MCF 10A (cell line): ENCODE data around the gene MYOCOS. TPM values are rescaled to one million over a fixed set of nuclear protein-coding genes. Genes with fewer than 3 reads are reported as not detected.

ENCODE experiments used
- BruUV-seq: library from RNA; stranded (reverse); fragments of 400-500 nt; replicated peaks from 2 replicates; lab custom pipeline; 2021; lab: Mats Ljungman, UMichigan
- CTCF ChIA-PET: fragments of 300-600 bp; sonication (Branson Sonifier 250); formaldehyde crosslinking; extraction: SDS; loops from one replicate; lab custom pipeline; 2021; ENCODE audit warnings: antibody characterized with exemption, inconsistent platforms; lab: Yijun Ruan, JAX
- POLR2A ChIA-PET: fragments of 300-600, 350-650 bp; sonication (Branson Sonifier 250); formaldehyde crosslinking; extraction: SDS; loops from one replicate; lab custom pipeline; 2020; ENCODE audit warnings: antibody characterized with exemption, inconsistent platforms; lab: Yijun Ruan, JAX
- DNase-seq: peaks from one replicate; pipeline ENCODE4 v3.0.0-alpha.2; 2018; ENCODE audit not compliant: unreplicated experiment
- H3K27ac Mint-ChIP-seq: one replicate; pipeline ENCODE4 v1.8.0; 2022; ENCODE audit warnings: mild to moderate bottlenecking, low read depth, mixed read lengths; ENCODE audit not compliant: unreplicated experiment
- H3K27me3 Mint-ChIP-seq: one replicate; pipeline ENCODE4 v1.8.0; 2022; ENCODE audit warnings: mixed read lengths; ENCODE audit not compliant: insufficient read depth, unreplicated experiment
- H3K36me3 Mint-ChIP-seq: one replicate; pipeline ENCODE4 v1.8.0; 2022; ENCODE audit warnings: mild to moderate bottlenecking, moderate library complexity, mixed read lengths; ENCODE audit not compliant: insufficient read depth, unreplicated experiment
- H3K4me1 Mint-ChIP-seq: one replicate; pipeline ENCODE4 v1.8.0; 2022; ENCODE audit warnings: mixed read lengths; ENCODE audit not compliant: insufficient read depth, unreplicated experiment
- H3K4me3 Mint-ChIP-seq: one replicate; pipeline ENCODE4 v1.8.0; 2022; ENCODE audit warnings: mild to moderate bottlenecking, moderate library complexity, mixed read lengths; ENCODE audit not compliant: unreplicated experiment
- H3K9me3 Mint-ChIP-seq: one replicate; pipeline ENCODE4 v1.8.0; 2022; ENCODE audit warnings: mixed read lengths; ENCODE audit not compliant: unreplicated experiment
- CTCF ChIP-seq: fragments of 200-600 bp; IDR thresholded peaks from one replicate; pipeline ENCODE4 v1.8.0; 2022; ENCODE audit warnings: antibody characterized with exemption, mild to moderate bottlenecking; ENCODE audit not compliant: unreplicated experiment
- intact Hi-C: fragments of 100-400 bp; cut with micrococcal nuclease; formaldehyde crosslinking; loops from 2 replicates; pipeline ENCODE4 v1.14.1; 2022
- total RNA-seq: library from RNA; stranded (reverse); gene quantifications from 2 replicates; pipeline ENCODE4 v1.2.3, GENCODE V29; 2022

MYOCOS gene
- total RNA-seq, 1 experiment from 2014 or later = 0.23 TPM

DNA sequence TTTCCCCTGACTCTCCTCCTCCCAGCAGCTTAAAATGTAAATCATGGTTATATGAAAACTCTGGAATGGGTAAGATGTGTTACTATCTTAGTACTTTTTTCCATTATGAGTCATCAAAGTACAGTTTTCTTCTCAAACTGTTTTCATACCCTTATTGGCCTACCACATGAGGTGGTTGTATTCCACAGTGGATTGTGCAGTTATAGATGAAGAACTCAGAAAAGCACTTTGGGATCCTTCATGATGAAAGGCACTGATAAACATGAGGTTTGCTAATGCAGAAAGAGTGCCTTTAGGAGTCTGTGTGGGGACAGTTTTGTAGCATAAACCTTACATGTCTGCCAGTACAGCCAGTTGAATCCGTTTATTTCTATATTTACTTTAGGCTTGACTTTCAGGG lies 32.0 kb upstream of the MYOCOS start:
- H3K27me3 Mint-ChIP-seq = no peaks in the 10 kb centered on the region
- intact Hi-C loops = no loop called here
- H3K9me3 Mint-ChIP-seq = no peaks in the 10 kb centered on the region
- H3K4me3 Mint-ChIP-seq = no peak overlapping the region
- peaks cover under 1% of the 10 kb centered on the region for H3K4me1 Mint-ChIP-seq
- TF ChIP-seq CTCF = no peak
- peak overlapping the region; percentile 1 for H3K27ac Mint-ChIP-seq
- no peak for DNase-seq
- no TSS peak for BruUV-seq
- ChIA-PET CTCF (interaction anchor here (1.9 kb wide), 1 partner anchor 126 kb away, joined by 5 read pairs; no protein-coding TSS in a partner anchor), POLR2A (no interaction called here)
- peaks cover 100% of the 10 kb centered on the region for H3K36me3 Mint-ChIP-seq

- no peak overlapping the region for H3K4me3 Mint-ChIP-seq
- peaks cover 58% of the 10 kb centered on the region for H3K36me3 Mint-ChIP-seq
- H3K9me3 Mint-ChIP-seq = no peaks in the 10 kb centered on the region
- TF ChIP-seq CTCF = no peak
- no peak overlapping the region for H3K27ac Mint-ChIP-seq
- peaks cover 6% of the 10 kb centered on the region for H3K4me1 Mint-ChIP-seq
- POLR2A ChIA-PET = interaction anchor here (0.6 to 1.3 kb wide), 3 partner anchors 26 to 138 kb away, joined by 3 read pairs; no protein-coding TSS in a partner anchor
- intact Hi-C loops = no loop called here
- no peak for DNase-seq
- no TSS peak for BruUV-seq
- H3K27me3 Mint-ChIP-seq = no peaks in the 10 kb centered on the region
- CTCF ChIA-PET = interaction anchor here (0.6 to 1.6 kb wide), 7 partner anchors 10 to 390 kb away, joined by 3 to 5 read pairs (median 3); no protein-coding TSS in a partner anchor
These were observed 26.7 kb upstream of the MYOCOS start for GRCh38 chr1:171595324-171595723.

GRCh38 chr1:171596119-171596518 lies 25.9 kb upstream of the MYOCOS start:
- Mint-ChIP-seq H3K4me3 (no peak overlapping the region), H3K27me3 (no peaks in the 10 kb centered on the region), H3K4me1 (peaks cover 6% of the 10 kb centered on the region), H3K36me3 (peaks cover 51% of the 10 kb centered on the region), H3K27ac (no peak overlapping the region), H3K9me3 (no peaks in the 10 kb centered on the region)
- TF ChIP-seq CTCF = no peak
- ChIA-PET POLR2A (interaction anchor here (0.8 to 1.3 kb wide), 2 partner anchors 120 to 139 kb away, joined by 3 read pairs; no protein-coding TSS in a partner anchor), CTCF (interaction anchor here (0.6 to 1.2 kb wide), 3 partner anchors 11 to 405 kb away, joined by 3 to 5 read pairs (median 4); no protein-coding TSS in a partner anchor)
- DNase-seq = no peak
- intact Hi-C loops = no loop called here
- BruUV-seq = no TSS peak

DNA sequence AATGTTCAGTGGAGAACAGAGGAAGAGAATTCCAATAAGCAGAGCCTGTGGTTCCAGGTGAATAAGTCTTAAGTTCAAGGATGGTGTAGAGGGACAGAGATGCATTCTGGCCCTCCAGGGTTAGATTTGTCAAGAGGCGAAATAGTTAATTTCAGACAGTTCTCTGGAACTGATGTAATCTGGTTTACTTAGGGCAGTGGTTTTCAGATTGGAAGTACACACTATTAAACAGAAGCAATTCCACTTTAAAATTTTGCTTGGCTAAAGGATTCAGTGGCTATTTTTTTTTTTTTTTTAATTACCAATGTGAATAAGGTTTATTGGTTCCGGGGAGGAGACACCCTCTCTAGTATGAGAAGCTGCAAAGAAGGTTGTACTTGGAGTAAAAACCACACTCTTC lies 25.3 kb upstream of the MYOCOS start:
- ChIA-PET POLR2A (no interaction called here), CTCF (interaction anchor here (0.6 to 1.2 kb wide), 5 partner anchors 13 to 1706 kb away, joined by 3 to 5 read pairs (median 4); no protein-coding TSS in a partner anchor)
- Mint-ChIP-seq H3K9me3 (no peaks in the 10 kb centered on the region), H3K36me3 (peaks cover 45% of the 10 kb centered on the region), H3K27me3 (no peaks in the 10 kb centered on the region), H3K27ac (no peak overlapping the region), H3K4me3 (no peak overlapping the region), H3K4me1 (peaks cover 6% of the 10 kb centered on the region)
- no peak for DNase-seq
- no TSS peak for BruUV-seq
- TF ChIP-seq CTCF = no peak
- intact Hi-C loops = no loop called here
